ENCODE results near the gene LOXL4.

DNA sequence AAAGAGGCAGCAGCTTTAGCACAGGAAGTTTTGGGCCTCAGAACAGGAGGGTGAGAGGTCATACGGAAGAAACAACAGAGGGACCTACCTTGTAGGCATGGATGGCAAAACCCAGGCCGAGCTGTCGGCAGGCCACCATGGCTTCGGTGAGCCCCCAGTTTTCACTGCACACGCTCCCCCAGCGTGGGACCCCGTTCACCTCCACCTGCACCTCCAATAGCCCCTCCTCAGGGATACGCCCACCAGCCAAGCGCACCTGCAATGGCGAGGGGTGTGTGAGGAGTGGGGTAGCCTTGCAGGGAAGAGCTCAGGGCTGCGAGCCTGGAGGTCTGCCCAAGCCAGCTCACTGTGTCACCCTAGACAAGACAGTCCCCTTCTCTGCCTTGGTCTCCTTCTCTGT lies 11.3 kb downstream of the LOXL4 start:
- TF ChIP-seq, protein P1, sequence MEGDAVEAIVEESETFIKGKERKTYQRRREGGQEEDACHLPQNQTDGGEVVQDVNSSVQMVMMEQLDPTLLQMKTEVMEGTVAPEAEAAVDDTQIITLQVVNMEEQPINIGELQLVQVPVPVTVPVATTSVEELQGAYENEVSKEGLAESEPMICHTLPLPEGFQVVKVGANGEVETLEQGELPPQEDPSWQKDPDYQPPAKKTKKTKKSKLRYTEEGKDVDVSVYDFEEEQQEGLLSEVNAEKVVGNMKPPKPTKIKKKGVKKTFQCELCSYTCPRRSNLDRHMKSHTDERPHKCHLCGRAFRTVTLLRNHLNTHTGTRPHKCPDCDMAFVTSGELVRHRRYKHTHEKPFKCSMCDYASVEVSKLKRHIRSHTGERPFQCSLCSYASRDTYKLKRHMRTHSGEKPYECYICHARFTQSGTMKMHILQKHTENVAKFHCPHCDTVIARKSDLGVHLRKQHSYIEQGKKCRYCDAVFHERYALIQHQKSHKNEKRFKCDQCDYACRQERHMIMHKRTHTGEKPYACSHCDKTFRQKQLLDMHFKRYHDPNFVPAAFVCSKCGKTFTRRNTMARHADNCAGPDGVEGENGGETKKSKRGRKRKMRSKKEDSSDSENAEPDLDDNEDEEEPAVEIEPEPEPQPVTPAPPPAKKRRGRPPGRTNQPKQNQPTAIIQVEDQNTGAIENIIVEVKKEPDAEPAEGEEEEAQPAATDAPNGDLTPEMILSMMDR (IDR thresholded peaks at IDR 0.05; ENCODE audit: poor library complexity): no peak
- TF ChIP-seq EZH2phosphoT487 (IDR thresholded peaks at IDR 0.05; ENCODE audit: low read depth, severe bottlenecking, unreplicated experiment): no peak

All from hepatocyte (in vitro differentiated cells).